ENCODE data around the gene OSBPL5. TPM values are rescaled to one million over a fixed set of nuclear protein-coding genes. Genes with fewer than 3 reads are reported as not detected.

OSBPL5 gene
- total RNA-seq, 1 donor from 2014 or later, result 55.2 TPM

- Mint-ChIP-seq H3K36me3 (ENCODE audit: low read depth, unreplicated experiment) (peaks cover 5% of the 10 kb centered on the region), H3K4me1 (ENCODE audit: unreplicated experiment) (no peaks in the 10 kb centered on the region), H3K27ac (ENCODE audit: unreplicated experiment) (no peak overlapping the region), H3K27me3 (ENCODE audit: unreplicated experiment) (peaks cover 10% of the 10 kb centered on the region), H3K9me3 (ENCODE audit: unreplicated experiment) (no peaks in the 10 kb centered on the region), H3K4me3 (ENCODE audit: unreplicated experiment) (peak overlapping the region; percentile 89)
- no peak for DNase-seq (ENCODE audit: low spot score)
- no peak for TF ChIP-seq CTCF (IDR thresholded peaks at IDR 0.05; ENCODE audit: unreplicated experiment)
Observed at GRCh38 chr11:3055891-3056290, 109.2 kb downstream of the OSBPL5 start.

- H3K27me3 Mint-ChIP-seq (ENCODE audit: unreplicated experiment), result peaks cover 14% of the 10 kb centered on the region
- H3K27ac Mint-ChIP-seq (ENCODE audit: unreplicated experiment), result no peak overlapping the region
- H3K4me3 Mint-ChIP-seq (ENCODE audit: unreplicated experiment), result peak overlapping the region; percentile 73
- no peak for DNase-seq (ENCODE audit: low spot score)
- no peaks in the 10 kb centered on the region for H3K9me3 Mint-ChIP-seq (ENCODE audit: unreplicated experiment)
- H3K36me3 Mint-ChIP-seq (ENCODE audit: low read depth, unreplicated experiment), result peaks cover 5% of the 10 kb centered on the region
- no peak for TF ChIP-seq CTCF (IDR thresholded peaks at IDR 0.05; ENCODE audit: unreplicated experiment)
- no peaks in the 10 kb centered on the region for H3K4me1 Mint-ChIP-seq (ENCODE audit: unreplicated experiment)
Observed at GRCh38 chr11:3052567-3052966, 112.5 kb downstream of the OSBPL5 start.

GRCh38 chr11:3052109-3052479 is 113.0 kb downstream of the OSBPL5 start:
- no peaks in the 10 kb centered on the region for H3K9me3 Mint-ChIP-seq (ENCODE audit: unreplicated experiment)
- H3K4me3 Mint-ChIP-seq (ENCODE audit: unreplicated experiment), result no peak overlapping the region
- no peak overlapping the region for H3K27ac Mint-ChIP-seq (ENCODE audit: unreplicated experiment)
- no peaks in the 10 kb centered on the region for H3K4me1 Mint-ChIP-seq (ENCODE audit: unreplicated experiment)
- H3K27me3 Mint-ChIP-seq (ENCODE audit: unreplicated experiment), result peaks cover 14% of the 10 kb centered on the region
- H3K36me3 Mint-ChIP-seq (ENCODE audit: low read depth, unreplicated experiment), result peaks cover 5% of the 10 kb centered on the region
- DNase-seq (ENCODE audit: low spot score), result no peak
- no peak for TF ChIP-seq CTCF (IDR thresholded peaks at IDR 0.05; ENCODE audit: unreplicated experiment)

GRCh38 chr11:3051196-3052108 is 113.7 kb downstream of the OSBPL5 start:
- Mint-ChIP-seq H3K27ac (ENCODE audit: unreplicated experiment) (no peak overlapping the region), H3K36me3 (ENCODE audit: low read depth, unreplicated experiment) (peaks cover 5% of the 10 kb centered on the region), H3K4me1 (ENCODE audit: unreplicated experiment) (no peaks in the 10 kb centered on the region), H3K4me3 (ENCODE audit: unreplicated experiment) (no peak overlapping the region), H3K27me3 (ENCODE audit: unreplicated experiment) (peaks cover 14% of the 10 kb centered on the region), H3K9me3 (ENCODE audit: unreplicated experiment) (no peaks in the 10 kb centered on the region)
- DNase-seq (ENCODE audit: low spot score), result no peak
- no peak for TF ChIP-seq CTCF (IDR thresholded peaks at IDR 0.05; ENCODE audit: unreplicated experiment)

Data from endothelial cell (in vitro differentiated cells).